H1 (cell line): Measurements from ENCODE around the gene TRABD2B.

Source experiments
- CTCF ChIP-seq, 3 experiments: IDR thresholded peaks; 1 replicate in 2 of 3; 2 replicates in 1 of 3; pipeline versions ENCODE4 v1.5.1 to v1.6.1; 2011; ENCODE audit warnings: low read length in 3 of 3, mild to moderate bottlenecking in 3 of 3, inconsistent platforms in 2 of 3, low read depth in 1 of 3, moderate library complexity in 1 of 3; ENCODE audit not compliant: insufficient read depth in 1 of 3; ENCODE audit errors: control extremely low read depth in 1 of 3
- TAF1 ChIP-seq: IDR thresholded peaks from 2 replicates; pipeline ENCODE4 v1.6.1; 2011; ENCODE audit warnings: mild to moderate bottlenecking, low read depth, low read length
- TAF7 ChIP-seq: optimal IDR thresholded peaks from 2 replicates; pipeline ENCODE3; 2011; ENCODE audit warnings: low read depth, mild to moderate bottlenecking, inconsistent platforms, low read length, moderate library complexity, borderline replicate concordance

- TF ChIP-seq TAF7 (no peak), CTCF (IDR thresholded peaks at IDR 0.05; ENCODE audit: control extremely low read depth in 1 of 3, insufficient read depth in 1 of 3, low read depth in 1 of 3, low read length in 3 of 3) (no peak), TAF1 (no peak)
Measured at GRCh38 chr1:48044311-48044710, 47.1 kb upstream of the TRABD2B start.
